HepG2 (cell line): ENCODE results near the gene INF2. TPM values are rescaled to one million over a fixed set of nuclear protein-coding genes. Genes with fewer than 3 reads are reported as not detected.
A peak's percentile ranks its signal among the peaks of the same experiment; 100 is the strongest.

ENCODE experiments used
- ARID4A ChIP-seq: sonication (generic); formaldehyde crosslinking; IDR thresholded peaks from 2 replicates; pipeline ENCODE4 v1.5.0; 2020; ENCODE audit warnings: mild to moderate bottlenecking, missing genetic modification reagents, borderline replicate concordance
- ATF7-NPFF ChIP-seq: sonication (generic); formaldehyde crosslinking; IDR thresholded peaks from 2 replicates; pipeline ENCODE4 v1.8.1; 2023; ENCODE audit warnings: mild to moderate bottlenecking, low read depth, missing genetic modification reagents, moderate library complexity
- CENPT ChIP-seq: sonication (generic); formaldehyde crosslinking; IDR thresholded peaks from 2 replicates; pipeline ENCODE4 v1.8.0; 2022; ENCODE audit warnings: low read depth, mild to moderate bottlenecking, moderate library complexity, missing genetic modification reagents
- ELK4 ChIP-seq: sonication (generic); formaldehyde crosslinking; IDR thresholded peaks from 2 replicates; pipeline ENCODE4 v1.9.0; 2021; ENCODE audit warnings: missing genetic modification reagents, borderline replicate concordance
- GZF1 ChIP-seq: sonication (generic); formaldehyde crosslinking; IDR thresholded peaks from 2 replicates; pipeline ENCODE4 v1.5.1; 2020; ENCODE audit warnings: mild to moderate bottlenecking, missing genetic modification reagents
- KLF16 ChIP-seq, 2 experiments: sonication (generic) in 1 of 2; formaldehyde crosslinking in 1 of 2; IDR thresholded peaks; 2 replicates each; pipeline versions ENCODE4 v1.6.1 to v1.8.0; 2016 to 2023; ENCODE audit warnings: missing genetic modification reagents in 2 of 2, missing compliant biosample characterization in 1 of 2
- MAFG ChIP-seq: sonication (generic); formaldehyde crosslinking; IDR thresholded peaks from 2 replicates; pipeline ENCODE4 v1.5.1; 2020; ENCODE audit warnings: mild to moderate bottlenecking, missing genetic modification reagents
- MED1 ChIP-seq: sonication (generic); formaldehyde crosslinking; IDR thresholded peaks from 2 replicates; pipeline ENCODE4 v1.4.0; 2020; ENCODE audit warnings: missing genetic modification reagents
- NFYB ChIP-seq: sonication (generic); formaldehyde crosslinking; IDR thresholded peaks from 2 replicates; pipeline ENCODE4 v1.4.0; 2020; ENCODE audit warnings: missing genetic modification reagents
- RBM22 ChIP-seq: fragments of 200-400 bp; formaldehyde crosslinking; optimal IDR thresholded peaks from 2 replicates; pipeline ENCODE3; 2017; ENCODE audit warnings: mild to moderate bottlenecking, low read length, moderate library complexity
- SRSF1 ChIP-seq: fragments of 200-400 bp; formaldehyde crosslinking; optimal IDR thresholded peaks from 2 replicates; pipeline ENCODE3; 2017; ENCODE audit warnings: mild to moderate bottlenecking, low read depth, low read length, moderate library complexity
- THAP9 ChIP-seq: sonication (generic); formaldehyde crosslinking; IDR thresholded peaks from 2 replicates; pipeline ENCODE4; 2020; ENCODE audit warnings: missing genetic modification reagents, mild to moderate bottlenecking, borderline replicate concordance
- TOE1 ChIP-seq: sonication (generic); formaldehyde crosslinking; IDR thresholded peaks from 2 replicates; pipeline ENCODE4 v1.4.0; 2020; ENCODE audit warnings: mild to moderate bottlenecking, missing genetic modification reagents
- ZBTB25 ChIP-seq: IDR thresholded peaks from 2 replicates; pipeline ENCODE4 v1.6.1; 2018; ENCODE audit warnings: missing genetic modification reagents
- ZNF749 ChIP-seq: sonication (generic); formaldehyde crosslinking; IDR thresholded peaks from 2 replicates; pipeline ENCODE4 v1.8.0; 2022; ENCODE audit warnings: mild to moderate bottlenecking, missing genetic modification reagents, moderate library complexity, borderline replicate concordance
- polyA plus RNA-seq, 8 experiments: library from polyadenylated mRNA; depleted of rRNA in 3 of 8; stranded (reverse) in 7 of 8; unstranded in 1 of 8; fragments of >200 nt; fragmentation: Illumina TruSeq in 4 of 8; extraction: Trizol in 4 of 8; gene quantifications; 2 replicates each; pipeline versions ENCODE4 v1.2.1 to v1.2.3, GENCODE V29; 2011 to 2016; ENCODE audit warnings: low read depth in 4 of 8, missing spikeins in 1 of 8, mixed read lengths in 1 of 8; ENCODE audit not compliant: insufficient read depth in 1 of 8
- total RNA-seq, 5 experiments: library from RNA; depleted of rRNA; stranded (reverse); fragments of >200 nt; fragmentation: Illumina TruSeq; extraction: Trizol; gene quantifications; 2 replicates each; pipeline ENCODE4 v1.2.3, GENCODE V29; 2016; ENCODE audit warnings: low read depth in 1 of 5
- TF ChIP-seq, protein P1 (sequence below): sonication (generic); formaldehyde crosslinking; IDR thresholded peaks from 2 replicates; pipeline ENCODE4 v1.4.0; 2020; ENCODE audit warnings: missing genetic modification reagents

INF2 gene
- total and polyA plus RNA-seq, 2 of the 13 experiments (the other 11 are each of a cell fraction or from before 2014, with no cell fraction given): 16.4 to 26.4 TPM

DNA sequence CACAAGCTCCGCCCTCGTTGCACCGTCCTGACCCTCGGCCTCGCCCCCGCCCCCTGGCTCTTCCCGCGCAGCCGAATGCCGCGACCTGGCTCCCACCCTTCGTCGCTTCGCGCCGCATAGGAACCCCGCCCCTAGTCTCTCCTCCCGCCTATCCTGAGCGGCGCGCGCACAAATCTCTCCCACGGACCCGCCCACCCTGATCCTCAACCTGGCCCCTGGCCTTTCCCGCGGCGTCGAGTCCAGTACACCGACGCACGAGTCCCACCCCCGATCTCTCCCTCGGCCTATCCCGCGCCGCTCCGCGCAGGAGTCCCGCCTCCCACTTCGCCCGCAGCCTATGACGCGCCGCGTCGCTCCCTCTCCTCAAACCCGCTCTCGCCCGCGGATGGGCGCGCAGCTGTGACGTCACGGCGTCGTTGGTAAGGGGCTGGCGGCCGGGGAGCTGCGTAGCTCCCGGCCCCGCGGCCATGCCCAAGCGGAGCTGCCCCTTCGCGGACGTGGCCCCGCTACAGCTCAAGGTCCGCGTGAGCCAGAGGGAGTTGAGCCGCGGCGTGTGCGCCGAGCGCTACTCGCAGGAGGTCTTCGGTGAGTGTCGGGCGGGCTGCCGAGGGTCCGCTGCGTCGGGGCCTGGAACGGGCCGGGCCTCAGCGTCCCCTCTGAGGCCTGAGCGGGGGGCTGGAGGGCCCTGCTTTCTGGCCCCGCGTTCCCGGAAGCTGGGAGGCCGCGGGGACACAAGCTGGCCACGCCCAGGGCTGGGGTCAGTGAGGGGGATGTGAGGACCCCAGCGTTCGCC, 63.5 kb downstream of the INF2 start, which contains the start of gene SIVA1 (continued):
- TF ChIP-seq THAP9 (peak; percentile 79), RBM22 (no peak), NFYB (CRISPR knock-in tag) (peak; percentile 92), ZBTB25 (CRISPR knock-in tag) (no peak), MAFG (CRISPR knock-in tag) (no peak), MED1 (CRISPR knock-in tag) (peak; percentile 65), TOE1 (CRISPR knock-in tag) (no peak), KLF16 (CRISPR knock-in tag; IDR thresholded peaks at IDR 0.05) (peak in 1 of 2 experiments; percentile 40; a peak in 2 of 4 replicates), ZNF749 (CRISPR knock-in tag) (peak; percentile 83; the same call in 1 of the 2 replicates), GZF1 (CRISPR knock-in tag) (no peak), SRSF1 (no peak), ARID4A (CRISPR knock-in tag) (peak; percentile 93), ELK4 (CRISPR knock-in tag) (no peak), CENPT (CRISPR knock-in tag) (no peak), ATF7-NPFF (CRISPR knock-in tag) (peak; percentile 85)
- TF ChIP-seq, protein P1, sequence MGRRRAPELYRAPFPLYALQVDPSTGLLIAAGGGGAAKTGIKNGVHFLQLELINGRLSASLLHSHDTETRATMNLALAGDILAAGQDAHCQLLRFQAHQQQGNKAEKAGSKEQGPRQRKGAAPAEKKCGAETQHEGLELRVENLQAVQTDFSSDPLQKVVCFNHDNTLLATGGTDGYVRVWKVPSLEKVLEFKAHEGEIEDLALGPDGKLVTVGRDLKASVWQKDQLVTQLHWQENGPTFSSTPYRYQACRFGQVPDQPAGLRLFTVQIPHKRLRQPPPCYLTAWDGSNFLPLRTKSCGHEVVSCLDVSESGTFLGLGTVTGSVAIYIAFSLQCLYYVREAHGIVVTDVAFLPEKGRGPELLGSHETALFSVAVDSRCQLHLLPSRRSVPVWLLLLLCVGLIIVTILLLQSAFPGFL (CRISPR knock-in tag): no peak
